Dedifferentiated amniotic fluid mesenchymal stem cell (primary cell): ENCODE measurements around the gene MAS1L.
A peak's percentile ranks its signal among the peaks of the same experiment; 100 is the strongest.

Source experiments
- DNase-seq: peaks from one replicate; pipeline ENCODE4 v3.0.0-alpha.2; 2016; ENCODE audit errors: extremely low spot score

Gene MAS1L

DNA sequence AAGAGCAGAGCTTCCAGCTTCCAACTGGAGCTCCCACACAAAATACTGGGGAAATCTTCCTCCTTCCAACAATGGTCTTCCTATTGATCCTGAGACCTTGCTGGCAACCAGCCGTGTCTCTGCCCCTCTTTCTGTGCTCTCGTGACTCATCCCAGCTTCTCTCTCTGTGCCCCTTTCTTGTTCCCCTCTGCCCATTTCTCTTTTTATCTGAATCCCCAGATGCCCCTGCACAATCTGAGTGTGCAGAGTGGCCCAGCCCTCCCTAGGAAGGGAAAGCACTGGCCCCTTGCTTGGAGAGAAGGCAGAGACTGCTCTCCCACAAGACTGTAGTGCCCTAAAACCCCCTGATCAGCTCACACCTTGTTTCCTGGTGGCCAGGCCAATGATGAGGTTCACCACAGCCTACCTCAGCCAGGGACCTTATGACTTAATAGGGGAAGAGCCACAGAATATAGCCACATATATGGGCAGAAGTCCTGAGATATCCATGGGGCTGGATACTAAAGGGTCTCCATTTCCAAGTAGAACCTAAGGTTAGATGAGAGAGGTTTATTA, 23.1 kb upstream of the MAS1L start:
- no peak for DNase-seq

DNA sequence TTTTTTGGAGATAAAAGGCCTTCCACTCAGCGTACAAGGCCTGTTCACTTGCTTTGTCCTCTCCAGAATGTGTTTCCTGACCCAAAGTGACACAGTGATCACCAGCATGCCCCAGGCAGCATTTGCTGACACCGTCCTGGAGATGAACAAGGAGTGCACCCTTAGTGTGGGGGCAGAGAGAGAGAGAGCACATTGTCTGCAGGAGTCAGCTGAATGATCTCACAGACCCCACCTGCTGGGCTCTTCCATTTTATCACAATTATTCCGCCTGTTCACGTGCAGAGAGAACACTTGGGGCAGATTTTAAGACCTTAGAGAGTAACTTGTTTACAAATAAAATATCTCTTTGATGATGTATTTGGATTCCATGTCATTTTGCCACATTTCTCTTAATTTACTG, 22.4 kb upstream of the MAS1L start:
- no peak for DNase-seq

DNA sequence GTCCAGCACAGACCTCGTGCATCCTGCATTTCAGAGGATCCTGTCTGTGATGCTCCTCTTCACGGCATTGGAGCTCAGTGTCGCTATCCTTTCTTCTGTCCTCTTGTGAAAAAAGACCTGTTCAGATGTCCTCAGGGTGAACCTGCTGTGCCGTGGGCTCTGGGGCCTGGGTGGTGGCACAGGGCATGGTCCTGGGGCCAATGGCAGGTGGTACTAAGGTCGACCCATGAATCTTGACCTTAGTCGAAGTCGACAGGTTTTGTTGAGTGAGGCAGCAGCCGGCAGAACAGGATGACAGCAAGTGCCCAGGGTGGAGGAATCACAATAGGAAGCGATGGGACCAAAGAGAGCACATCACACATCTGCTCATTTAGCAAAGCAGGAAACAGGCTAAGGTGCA, 22.0 kb upstream of the MAS1L start:
- no peak for DNase-seq

GRCh38 chr6:29509239-29509638, 21.5 kb upstream of the MAS1L start:
- no peak for DNase-seq

DNA sequence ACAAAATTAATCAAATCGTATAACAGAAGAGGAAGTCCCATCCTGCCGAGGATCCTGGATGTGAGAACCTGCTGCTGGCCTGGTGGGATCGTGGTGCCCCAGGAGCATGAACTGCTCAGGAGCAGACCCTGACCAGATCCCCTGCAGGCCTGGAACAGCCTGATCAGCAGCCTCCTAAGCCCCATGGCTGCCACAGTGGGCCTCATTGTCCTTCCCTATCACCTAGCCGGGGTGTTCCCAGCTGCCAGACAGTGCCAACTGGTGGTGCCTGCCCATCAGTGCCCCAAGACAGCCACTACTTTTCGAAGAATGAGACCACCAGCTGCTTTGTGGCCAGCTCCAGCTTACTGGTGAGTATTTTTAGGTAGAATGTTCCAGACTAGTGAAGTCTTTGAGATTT, 19.6 kb upstream of the MAS1L start:
- no peak for DNase-seq

DNA sequence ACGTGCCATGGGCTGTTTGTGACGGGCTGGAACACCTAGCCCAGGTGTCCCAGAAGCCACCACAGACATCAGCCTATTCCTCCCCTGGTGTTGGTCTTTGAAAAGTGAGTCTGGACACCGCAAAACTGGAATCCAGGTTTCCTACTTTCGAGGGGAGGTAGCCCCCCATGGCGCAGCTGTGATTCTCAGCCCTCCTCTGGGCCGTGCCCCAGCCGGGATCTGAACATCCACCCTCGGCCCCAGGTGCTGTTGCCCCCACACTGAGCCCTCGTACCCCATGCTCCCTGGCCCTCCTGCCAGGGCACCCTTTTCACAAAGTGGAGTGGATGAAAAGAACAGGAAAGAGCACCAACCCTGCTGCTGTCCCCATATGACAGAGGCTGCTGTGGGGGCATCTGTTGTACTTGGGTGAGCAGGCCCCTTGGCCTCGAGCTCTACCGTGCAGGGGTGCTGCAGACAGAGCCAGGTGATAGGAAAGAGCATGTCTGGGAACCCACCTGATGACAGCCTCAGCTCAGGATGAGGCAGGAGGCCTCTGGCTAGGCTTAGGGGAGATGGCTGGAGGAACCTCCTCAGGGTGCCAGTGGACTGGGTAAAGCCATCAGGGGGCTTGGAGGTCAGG, 18.8 kb upstream of the MAS1L start:
- DNase-seq = no peak

GRCh38 chr6:29505808-29506207, 18.1 kb upstream of the MAS1L start:
- no peak for DNase-seq

DNA sequence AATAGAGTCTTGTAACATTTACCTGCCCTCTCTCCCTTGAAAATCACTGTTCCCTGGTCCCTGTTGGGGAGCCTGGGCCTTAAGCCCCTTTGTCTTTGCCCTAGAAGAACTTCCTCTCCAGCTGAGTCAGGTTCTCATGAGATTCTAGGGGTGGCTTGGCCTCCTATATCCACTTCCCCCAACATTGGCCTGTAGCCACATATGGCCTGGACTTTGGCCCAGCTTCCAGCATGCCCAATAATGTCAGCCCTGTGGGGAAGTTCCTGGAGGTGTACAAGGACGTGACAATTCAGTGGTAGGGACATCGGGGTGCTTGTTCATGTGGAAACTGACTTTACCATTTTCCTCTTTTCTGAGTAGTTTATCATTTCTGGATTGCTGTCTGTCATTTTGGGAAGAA, 17.2 kb upstream of the MAS1L start:
- no peak for DNase-seq

GRCh38 chr6:29502597-29502996, 14.8 kb upstream of the MAS1L start:
- peak; percentile 19 for DNase-seq

- no peak for DNase-seq
These were observed 14.4 kb upstream of the MAS1L start for GRCh38 chr6:29502181-29502580.

DNA sequence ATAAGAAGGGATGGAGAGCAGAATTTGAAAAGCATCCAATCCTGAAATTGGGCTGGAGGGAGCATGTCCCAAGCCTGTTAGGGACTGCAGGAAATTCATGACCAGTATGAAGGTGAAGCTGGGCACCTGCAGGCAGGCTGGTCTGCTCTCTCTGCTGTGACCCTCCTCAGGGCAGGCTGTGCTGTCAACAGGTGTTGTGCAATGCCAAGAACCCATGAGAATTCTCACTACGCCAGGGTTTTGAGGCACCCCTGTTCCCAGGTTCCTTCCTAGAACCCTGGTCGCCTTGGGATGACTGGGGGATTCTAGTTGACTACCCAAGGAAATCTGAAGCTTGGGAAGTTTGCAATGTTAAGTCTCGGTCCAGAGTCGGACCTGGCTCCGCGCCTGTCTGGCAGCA, 13.3 kb upstream of the MAS1L start:
- DNase-seq = no peak

DNA sequence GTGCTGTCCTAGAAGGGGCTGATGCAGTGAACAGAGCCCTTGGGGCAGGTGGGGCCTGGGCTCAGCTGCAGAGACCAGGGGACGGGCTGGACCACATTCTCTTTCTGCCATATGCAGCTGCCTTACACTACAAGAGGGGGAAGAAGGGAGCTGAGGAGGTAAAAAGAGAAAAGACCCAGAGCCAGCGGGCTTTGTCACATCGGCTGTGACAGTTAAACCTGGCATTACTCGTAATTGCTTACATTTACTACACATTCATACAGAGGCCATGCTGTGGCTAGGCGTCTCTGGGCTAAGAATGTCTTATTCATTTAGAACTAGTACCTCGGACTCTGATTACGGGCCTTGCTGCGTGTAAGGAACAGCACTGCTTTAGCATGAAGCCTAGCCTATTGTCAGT, 12.8 kb upstream of the MAS1L start:
- DNase-seq = no peak

DNA sequence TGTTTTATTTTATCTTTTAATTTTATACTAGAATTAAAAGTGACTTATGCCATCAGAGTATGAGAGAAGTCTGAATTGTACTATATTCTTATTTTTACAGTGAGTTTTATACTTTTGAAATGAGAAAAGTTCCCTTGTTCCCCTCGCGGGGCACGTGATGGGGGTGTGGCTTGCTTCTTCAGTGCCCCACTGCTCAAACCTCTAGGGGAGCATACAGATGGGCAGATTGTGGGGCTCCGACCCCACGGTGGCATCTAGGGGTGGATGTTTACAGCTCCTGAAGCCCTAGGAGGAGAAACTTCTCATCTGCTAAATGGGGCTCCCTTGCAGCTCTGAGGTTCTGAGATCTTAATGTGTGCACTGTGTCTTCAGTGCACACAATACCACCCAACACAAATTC, 11.9 kb upstream of the MAS1L start:
- DNase-seq = no peak

DNA sequence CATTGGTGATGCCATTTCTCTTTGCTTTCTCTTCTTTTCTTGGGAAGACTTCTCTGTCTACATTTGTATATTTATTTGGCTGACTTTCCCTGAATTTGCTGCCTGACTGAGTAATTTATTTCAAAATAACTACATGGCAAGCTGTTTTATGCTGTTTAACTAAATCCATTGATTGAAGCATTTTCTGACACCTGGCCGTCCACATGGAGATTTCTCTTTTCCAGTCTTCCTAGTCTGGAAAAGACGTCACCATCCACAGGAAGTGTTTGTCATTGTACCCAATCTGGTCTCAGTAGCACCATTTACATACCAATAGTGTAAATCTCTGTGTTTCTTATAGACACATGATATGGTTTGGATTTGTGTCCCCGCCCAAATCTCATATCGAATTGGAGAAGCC, 9.2 kb upstream of the MAS1L start:
- DNase-seq = no peak

- no peak for DNase-seq
These were observed 7.8 kb upstream of the MAS1L start for GRCh38 chr6:29495571-29495970.

DNA sequence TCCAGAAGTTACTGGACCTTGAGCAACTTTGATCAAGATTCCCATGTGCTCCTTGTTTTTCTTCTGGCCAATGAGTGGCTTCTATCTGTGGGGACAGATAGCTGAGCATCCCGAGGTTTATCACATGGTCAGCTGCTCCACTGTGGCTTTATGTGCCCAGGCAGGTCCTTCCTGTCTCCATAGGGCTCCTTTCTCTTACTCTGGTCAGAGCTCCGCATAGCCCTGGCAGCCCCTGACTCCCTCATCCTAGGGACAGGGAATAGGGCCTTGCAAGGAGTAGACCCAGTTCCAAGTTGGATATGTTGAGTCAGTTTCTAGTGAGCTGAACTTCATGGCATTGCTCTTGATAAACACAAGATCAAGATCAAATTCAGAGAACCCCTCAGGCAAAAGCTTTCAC, 6.4 kb upstream of the MAS1L start:
- DNase-seq = no peak

- DNase-seq = no peak
These were observed 5.5 kb upstream of the MAS1L start for GRCh38 chr6:29493261-29493660.

- no peak for DNase-seq
These were observed 3.8 kb upstream of the MAS1L start for GRCh38 chr6:29491574-29491973.

DNA sequence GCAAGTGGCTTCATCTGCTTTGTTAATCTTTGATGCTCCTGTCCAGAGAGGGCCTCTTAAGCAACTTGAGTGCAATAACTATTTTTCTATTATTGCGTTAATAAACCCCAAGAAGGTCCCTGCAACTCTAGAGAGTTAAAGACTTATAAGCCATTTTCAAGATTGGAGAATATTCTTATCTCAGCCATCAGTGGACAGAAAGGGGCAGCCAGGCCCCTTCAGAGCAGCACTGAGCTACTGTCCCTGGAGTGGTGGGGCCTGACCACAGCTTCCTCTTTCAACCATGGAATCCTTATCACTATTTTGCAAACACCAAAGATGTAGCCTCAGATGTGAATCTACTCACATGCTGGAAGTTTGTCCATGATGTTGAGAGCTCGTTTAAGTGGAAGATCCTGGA, 2.8 kb upstream of the MAS1L start:
- DNase-seq = no peak

- no peak for DNase-seq
These were observed 2.3 kb upstream of the MAS1L start for GRCh38 chr6:29490055-29490454.

DNA sequence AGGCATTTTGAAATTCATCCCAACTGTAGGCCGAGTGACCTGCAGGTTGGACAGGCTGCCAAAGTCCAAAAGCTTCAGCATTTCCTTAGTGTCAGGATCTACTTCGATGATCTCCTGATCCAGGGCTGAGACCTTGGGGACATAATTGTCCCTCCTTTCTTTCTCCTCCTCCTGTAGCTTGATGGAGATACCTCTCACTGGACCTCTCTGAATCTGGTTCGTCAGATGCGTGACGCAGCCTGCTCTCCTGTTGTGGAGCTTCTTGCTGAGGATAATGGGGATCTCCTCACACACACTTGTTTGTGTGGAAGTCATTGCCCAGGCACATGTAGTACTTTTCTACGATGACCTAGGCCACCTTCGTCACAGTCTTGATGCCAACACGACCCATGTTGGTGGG, 1.5 kb upstream of the MAS1L start:
- DNase-seq = no peak

DNA sequence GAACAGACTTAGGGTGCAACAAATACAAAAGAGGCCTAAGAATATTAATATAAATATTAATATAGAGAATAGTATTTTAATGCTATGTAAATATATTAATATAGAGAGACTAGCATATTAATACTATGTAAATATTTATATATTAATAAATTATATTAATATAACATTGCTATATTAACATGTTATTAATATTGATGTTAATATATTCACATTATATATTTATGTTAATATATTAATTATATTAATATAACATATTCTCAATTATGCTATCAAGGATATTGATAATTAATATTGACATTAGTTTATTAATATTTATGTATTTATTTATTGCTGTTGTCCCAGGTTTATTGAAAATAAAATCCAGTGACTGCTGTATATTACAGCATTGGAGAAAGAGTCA, 1.1 kb upstream of the MAS1L start:
- DNase-seq = no peak

GRCh38 chr6:29487131-29487530, 625 bp downstream of the MAS1L start:
- DNase-seq = no peak

- DNase-seq = no peak
These were observed 1.2 kb downstream of the MAS1L start for GRCh38 chr6:29486577-29486976.
